SK-N-SH treated with all-trans-retinoic acid at 6 μM for 48 hours (cell line): ENCODE results near the gene ADAMTS2.

Experiments used
- ATAC-seq: fragments of 200-7000 bp; cut with Tn5 transposase; 3 replicates; pipeline ENCODE4 v1.9.1; 2020; ENCODE audit warnings: mild to moderate bottlenecking, moderate library complexity
- ARNTL ChIP-seq: fragments of 450-650 bp; formaldehyde crosslinking; IDR thresholded peaks from 2 replicates; pipeline ENCODE4 v1.5.0; 2020; ENCODE audit warnings: low read depth, mild to moderate bottlenecking, moderate library complexity, borderline replicate concordance
- BACH2 ChIP-seq: fragments of 250-450 bp; sonication (Bioruptor Pico); IDR thresholded peaks from 2 replicates; pipeline ENCODE4 v1.9.0; 2021; ENCODE audit warnings: mild to moderate bottlenecking, borderline replicate concordance
- CSDC2 ChIP-seq: fragments of 250-450 bp; sonication (Bioruptor Pico); IDR thresholded peaks from 2 replicates; pipeline ENCODE4 v1.5.0; 2020; ENCODE audit warnings: mild to moderate bottlenecking, moderate library complexity
- CSRNP3 ChIP-seq: fragments of 250-450 bp; sonication (Bioruptor Pico); IDR thresholded peaks from 2 replicates; pipeline ENCODE4 v1.5.1; 2021; ENCODE audit warnings: mild to moderate bottlenecking, moderate library complexity
- ESRRG ChIP-seq: fragments of 250-450 bp; sonication (Bioruptor Pico); IDR thresholded peaks from 2 replicates; pipeline ENCODE4 v1.6.1; 2021; ENCODE audit warnings: mild to moderate bottlenecking
- GLIS3 ChIP-seq: fragments of 250-450 bp; sonication (Bioruptor Pico); IDR thresholded peaks from 2 replicates; pipeline ENCODE4 v1.5.0; 2020; ENCODE audit warnings: mild to moderate bottlenecking, moderate library complexity
- OSR1 ChIP-seq: fragments of 250-450 bp; sonication (Bioruptor Pico); IDR thresholded peaks from 2 replicates; pipeline ENCODE4 v1.8.0; 2022; ENCODE audit warnings: moderate library complexity, mild to moderate bottlenecking, inconsistent platforms
- PPARA ChIP-seq: fragments of 250-450 bp; sonication (Bioruptor Pico); IDR thresholded peaks from 2 replicates; pipeline ENCODE4 v1.5.0; 2020; ENCODE audit warnings: mild to moderate bottlenecking, borderline replicate concordance
- RARB ChIP-seq: fragments of 250-450 bp; sonication (Bioruptor Pico); IDR thresholded peaks from 2 replicates; pipeline ENCODE4 v1.8.0; 2021; ENCODE audit warnings: mild to moderate bottlenecking, moderate library complexity
- SNAI2 ChIP-seq: fragments of 250-450 bp; sonication (Bioruptor Pico); IDR thresholded peaks from 2 replicates; pipeline ENCODE4 v1.5.0; 2020; ENCODE audit warnings: mild to moderate bottlenecking, moderate library complexity
- TCF4 ChIP-seq: fragments of 250-450 bp; sonication (Bioruptor Pico); IDR thresholded peaks from 2 replicates; pipeline ENCODE4 v1.8.0; 2021; ENCODE audit warnings: mild to moderate bottlenecking, moderate library complexity, borderline replicate concordance
- TOX ChIP-seq: fragments of 250-450 bp; sonication (Bioruptor Pico); IDR thresholded peaks from 2 replicates; pipeline ENCODE4 v1.8.0; 2021; ENCODE audit warnings: mild to moderate bottlenecking, moderate library complexity, borderline replicate concordance
- TSHZ2 ChIP-seq: fragments of 250-450 bp; sonication (Bioruptor Pico); IDR thresholded peaks from 2 replicates; pipeline ENCODE4 v1.5.0; 2020; ENCODE audit warnings: mild to moderate bottlenecking, moderate library complexity
- ZC3H10 ChIP-seq: fragments of 250-450 bp; sonication (Bioruptor Pico); IDR thresholded peaks from 2 replicates; pipeline ENCODE4 v1.5.1; 2021; ENCODE audit warnings: mild to moderate bottlenecking, moderate library complexity
- ZFP3 ChIP-seq: fragments of 250-450 bp; sonication (Bioruptor Pico); IDR thresholded peaks from 2 replicates; pipeline ENCODE4 v1.5.0; 2020; ENCODE audit warnings: mild to moderate bottlenecking, moderate library complexity
- ZFP30 ChIP-seq: fragments of 450-650 bp; formaldehyde crosslinking; IDR thresholded peaks from 2 replicates; pipeline ENCODE4 v1.5.0; 2022; ENCODE audit warnings: mild to moderate bottlenecking, moderate library complexity
- ZNF565 ChIP-seq: fragments of 450-650 bp; formaldehyde crosslinking; conservative IDR thresholded peaks from 2 replicates; pipeline ENCODE4 v1.5.0; 2020; ENCODE audit warnings: low read depth, mild to moderate bottlenecking, moderate library complexity
- ZNF70 ChIP-seq: fragments of 450-650 bp; formaldehyde crosslinking; IDR thresholded peaks from 2 replicates; pipeline ENCODE4 v1.5.0; 2020; ENCODE audit warnings: mild to moderate bottlenecking, moderate library complexity
- ZNF8 ChIP-seq: fragments of 450-650 bp; formaldehyde crosslinking; IDR thresholded peaks from 2 replicates; pipeline ENCODE4 v1.5.0; 2020; ENCODE audit warnings: mild to moderate bottlenecking, moderate library complexity
- TF ChIP-seq, protein P1 (sequence below): fragments of 250-450 bp; sonication (Bioruptor Pico); IDR thresholded peaks from 2 replicates; pipeline ENCODE4 v1.8.0; 2020; ENCODE audit warnings: mild to moderate bottlenecking, moderate library complexity, borderline replicate concordance
- TF ChIP-seq, protein P2 (sequence below): fragments of 250-450 bp; sonication (Bioruptor Pico); IDR thresholded peaks from 2 replicates; pipeline ENCODE4 v1.5.1; 2020; ENCODE audit warnings: low read depth, mild to moderate bottlenecking, moderate library complexity

ADAMTS2 gene

DNA sequence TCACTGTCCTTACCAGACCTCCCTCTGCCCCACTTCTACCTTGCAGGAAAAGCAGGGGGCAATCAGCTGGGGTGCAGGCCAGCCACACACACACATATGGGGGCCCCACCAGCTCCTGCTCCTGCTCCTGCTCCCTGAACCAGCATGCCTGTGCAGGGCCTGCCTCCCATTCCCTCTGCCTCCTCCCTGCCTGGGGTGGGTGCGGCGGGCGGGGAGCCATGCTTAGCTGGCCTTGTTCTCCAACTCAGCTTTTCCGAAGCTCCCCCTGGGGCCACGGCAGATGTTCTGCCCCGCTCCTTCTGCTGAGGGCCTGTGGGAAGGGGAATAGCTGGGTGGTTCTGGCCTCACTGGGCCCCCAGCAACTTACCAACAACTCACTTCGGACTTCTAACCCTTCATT is 195.2 kb downstream of the ADAMTS2 start (continued):
- TF ChIP-seq CSRNP3 (no peak), BACH2 (no peak), ARNTL (CRISPR knock-in tag) (no peak), ZC3H10 (CRISPR knock-in tag) (no peak), ZFP3 (CRISPR knock-in tag) (no peak)

GRCh38 chr5:179149278-179149677 is 196.0 kb downstream of the ADAMTS2 start:
- no peak for ATAC-seq
- TF ChIP-seq ZFP30 (CRISPR knock-in tag): no peak
- TF ChIP-seq TOX (CRISPR knock-in tag): no peak
- TF ChIP-seq TSHZ2: no peak
- TF ChIP-seq GLIS3 (CRISPR knock-in tag): no peak
- no peak for TF ChIP-seq ZC3H10 (CRISPR knock-in tag)
- TF ChIP-seq, protein P1, sequence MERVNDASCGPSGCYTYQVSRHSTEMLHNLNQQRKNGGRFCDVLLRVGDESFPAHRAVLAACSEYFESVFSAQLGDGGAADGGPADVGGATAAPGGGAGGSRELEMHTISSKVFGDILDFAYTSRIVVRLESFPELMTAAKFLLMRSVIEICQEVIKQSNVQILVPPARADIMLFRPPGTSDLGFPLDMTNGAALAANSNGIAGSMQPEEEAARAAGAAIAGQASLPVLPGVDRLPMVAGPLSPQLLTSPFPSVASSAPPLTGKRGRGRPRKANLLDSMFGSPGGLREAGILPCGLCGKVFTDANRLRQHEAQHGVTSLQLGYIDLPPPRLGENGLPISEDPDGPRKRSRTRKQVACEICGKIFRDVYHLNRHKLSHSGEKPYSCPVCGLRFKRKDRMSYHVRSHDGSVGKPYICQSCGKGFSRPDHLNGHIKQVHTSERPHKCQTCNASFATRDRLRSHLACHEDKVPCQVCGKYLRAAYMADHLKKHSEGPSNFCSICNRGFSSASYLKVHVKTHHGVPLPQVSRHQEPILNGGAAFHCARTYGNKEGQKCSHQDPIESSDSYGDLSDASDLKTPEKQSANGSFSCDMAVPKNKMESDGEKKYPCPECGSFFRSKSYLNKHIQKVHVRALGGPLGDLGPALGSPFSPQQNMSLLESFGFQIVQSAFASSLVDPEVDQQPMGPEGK: no peak

DNA sequence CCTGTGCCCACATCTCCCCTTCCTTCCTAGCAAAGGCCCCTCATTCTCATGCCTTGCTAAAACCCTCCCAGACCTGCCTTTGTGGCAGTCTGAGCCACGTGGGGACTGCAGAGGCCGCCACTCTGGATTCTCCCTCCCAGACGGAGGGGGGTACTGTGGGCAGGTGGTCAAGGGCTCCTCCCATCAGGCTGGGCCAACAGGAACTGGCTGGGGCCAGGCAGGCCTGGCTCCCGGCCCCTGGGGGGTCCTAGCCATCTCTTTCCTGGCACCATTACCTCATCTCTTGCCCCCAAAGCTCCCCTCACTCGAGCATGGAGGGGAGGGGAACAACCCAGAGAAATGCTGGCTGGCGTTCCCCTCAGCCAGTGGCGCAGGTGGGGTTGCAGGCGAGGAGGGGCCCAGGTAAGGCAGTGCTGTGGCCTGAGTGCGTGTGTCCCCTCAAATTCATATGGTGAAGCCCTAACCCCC is 196.5 kb downstream of the ADAMTS2 start:
- no peak for ATAC-seq
- no peak for TF ChIP-seq TCF4 (CRISPR knock-in tag)
- TF ChIP-seq GLIS3 (CRISPR knock-in tag): no peak
- no peak for TF ChIP-seq BACH2
- no peak for TF ChIP-seq ZNF70 (CRISPR knock-in tag)
- TF ChIP-seq CSDC2 (CRISPR knock-in tag): no peak
- TF ChIP-seq RARB (CRISPR knock-in tag): no peak
- TF ChIP-seq ZC3H10 (CRISPR knock-in tag): no peak
- TF ChIP-seq TOX (CRISPR knock-in tag): no peak
- TF ChIP-seq PPARA (CRISPR knock-in tag): no peak
- TF ChIP-seq, protein P1: no peak
- TF ChIP-seq, all 23 proteins: peak for 0

DNA sequence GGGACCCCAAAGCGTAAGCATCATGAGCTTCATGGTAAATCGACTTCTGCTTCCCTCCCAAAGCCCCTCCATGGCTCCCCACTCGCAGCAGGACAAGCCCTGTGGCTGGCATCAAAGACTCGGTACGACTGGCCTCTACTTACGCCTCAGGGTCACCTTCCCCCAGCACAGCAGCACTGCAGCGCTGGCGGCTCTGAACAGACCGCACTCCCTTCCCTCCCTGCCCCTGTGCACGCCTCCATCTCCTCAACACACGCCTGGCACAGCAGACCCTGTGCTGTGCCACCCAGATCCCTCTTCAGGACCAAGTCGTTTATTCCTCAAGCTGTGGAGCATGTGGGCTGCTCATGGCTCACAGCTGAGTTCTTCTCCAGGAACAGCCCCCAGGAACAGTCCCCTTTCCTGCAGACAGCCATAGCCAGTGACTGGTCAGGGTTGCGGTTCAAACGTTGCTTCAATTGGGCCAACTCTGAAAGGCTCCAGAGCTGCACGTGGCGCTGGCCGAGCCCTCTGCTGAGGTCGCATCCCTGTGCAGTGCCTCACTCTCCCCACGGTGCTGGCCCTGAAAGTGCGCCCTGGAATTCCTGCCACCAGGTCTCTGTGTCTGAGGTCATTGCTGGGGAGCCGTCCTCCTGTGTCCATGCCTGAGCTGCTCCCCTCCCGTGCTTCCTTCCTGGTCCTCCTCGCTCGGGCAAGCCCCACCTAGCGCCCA is 197.1 kb downstream of the ADAMTS2 start:
- ATAC-seq: no peak
- TF ChIP-seq TSHZ2 (no peak), ZNF565 (CRISPR knock-in tag) (no peak), OSR1 (CRISPR knock-in tag) (no peak), ZC3H10 (CRISPR knock-in tag) (no peak), ESRRG (no peak), ZNF70 (CRISPR knock-in tag) (no peak), TCF4 (CRISPR knock-in tag) (no peak), SNAI2 (CRISPR knock-in tag) (no peak), ARNTL (CRISPR knock-in tag) (no peak), PPARA (CRISPR knock-in tag) (no peak), ZFP3 (CRISPR knock-in tag) (no peak), GLIS3 (CRISPR knock-in tag) (no peak), BACH2 (no peak), ZNF8 (no peak), RARB (CRISPR knock-in tag) (no peak)
- TF ChIP-seq, protein P2, sequence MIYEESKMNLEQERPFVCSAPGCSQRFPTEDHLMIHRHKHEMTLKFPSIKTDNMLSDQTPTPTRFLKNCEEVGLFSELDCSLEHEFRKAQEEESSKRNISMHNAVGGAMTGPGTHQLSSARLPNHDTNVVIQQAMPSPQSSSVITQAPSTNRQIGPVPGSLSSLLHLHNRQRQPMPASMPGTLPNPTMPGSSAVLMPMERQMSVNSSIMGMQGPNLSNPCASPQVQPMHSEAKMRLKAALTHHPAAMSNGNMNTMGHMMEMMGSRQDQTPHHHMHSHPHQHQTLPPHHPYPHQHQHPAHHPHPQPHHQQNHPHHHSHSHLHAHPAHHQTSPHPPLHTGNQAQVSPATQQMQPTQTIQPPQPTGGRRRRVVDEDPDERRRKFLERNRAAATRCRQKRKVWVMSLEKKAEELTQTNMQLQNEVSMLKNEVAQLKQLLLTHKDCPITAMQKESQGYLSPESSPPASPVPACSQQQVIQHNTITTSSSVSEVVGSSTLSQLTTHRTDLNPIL: no peak
